Type B pancreatic cell (in vitro differentiated cells): ENCODE data around the gene BTD. TPM values are rescaled to one million over a fixed set of nuclear protein-coding genes. Genes with fewer than 3 reads are reported as not detected.

ENCODE experiments used
- DNase-seq: peaks from one replicate; pipeline ENCODE4 v3.0.0; 2021; ENCODE audit warnings: mixed read lengths; ENCODE audit not compliant: unreplicated experiment; ENCODE audit errors: extremely low spot score
- H3K27ac Mint-ChIP-seq: 2 replicates; pipeline ENCODE4 v1.8.0; 2021; ENCODE audit warnings: mild to moderate bottlenecking, mixed read lengths
- H3K27me3 Mint-ChIP-seq: 2 replicates; pipeline ENCODE4 v1.8.0; 2021; ENCODE audit warnings: mixed read lengths
- H3K36me3 Mint-ChIP-seq: 2 replicates; pipeline ENCODE4 v1.8.0; 2021; ENCODE audit warnings: mixed read lengths
- H3K4me1 Mint-ChIP-seq: one replicate; pipeline ENCODE4 v1.8.0; 2021; ENCODE audit warnings: mixed read lengths; ENCODE audit not compliant: unreplicated experiment
- H3K4me3 Mint-ChIP-seq: 2 replicates; pipeline ENCODE4 v1.8.0; 2021; ENCODE audit warnings: mild to moderate bottlenecking, mixed read lengths
- H3K9me3 Mint-ChIP-seq: 2 replicates; pipeline ENCODE4 v1.8.0; 2021; ENCODE audit warnings: mixed read lengths
- CTCF ChIP-seq: fragments of 200-600 bp; sonication (generic); conservative IDR thresholded peaks from 2 replicates; pipeline ENCODE4 v1.5.0; 2021; ENCODE audit warnings: antibody characterized with exemption, mild to moderate bottlenecking
- total RNA-seq: library from RNA; stranded (reverse); gene quantifications from 2 replicates; pipeline ENCODE4 v1.2.1, GENCODE V29; 2021; ENCODE audit warnings: low replicate concordance

BTD gene
- total RNA-seq, 1 donor from 2014 or later, result 12.2 TPM

DNA sequence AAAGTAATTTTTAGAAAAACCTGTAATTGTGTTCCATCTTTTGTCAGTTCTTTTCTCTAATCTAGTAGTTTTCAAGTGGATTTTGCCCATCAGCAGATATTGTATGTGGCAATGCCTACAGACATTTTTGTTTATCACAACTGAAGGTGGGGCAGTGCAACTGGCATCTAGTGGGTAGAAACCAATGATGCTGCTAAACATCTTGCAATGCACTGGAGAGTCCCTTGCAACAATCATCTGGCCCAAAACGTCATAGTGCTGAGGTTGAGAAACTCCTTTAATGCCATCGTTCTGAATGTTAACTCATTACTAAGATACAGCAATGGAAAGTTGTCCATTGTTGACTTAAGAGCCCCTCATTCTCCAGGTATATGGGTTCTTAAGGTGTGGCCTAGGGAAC is 80.1 kb downstream of the BTD start:
- TF ChIP-seq CTCF, result no peak
- no peaks in the 10 kb centered on the region for H3K9me3 Mint-ChIP-seq
- H3K36me3 Mint-ChIP-seq, result peaks cover 20% of the 10 kb centered on the region
- DNase-seq, result no peak
- no peaks in the 10 kb centered on the region for H3K27me3 Mint-ChIP-seq
- H3K4me3 Mint-ChIP-seq, result no peak overlapping the region
- H3K4me1 Mint-ChIP-seq, result no peaks in the 10 kb centered on the region
- no peak overlapping the region for H3K27ac Mint-ChIP-seq

DNA sequence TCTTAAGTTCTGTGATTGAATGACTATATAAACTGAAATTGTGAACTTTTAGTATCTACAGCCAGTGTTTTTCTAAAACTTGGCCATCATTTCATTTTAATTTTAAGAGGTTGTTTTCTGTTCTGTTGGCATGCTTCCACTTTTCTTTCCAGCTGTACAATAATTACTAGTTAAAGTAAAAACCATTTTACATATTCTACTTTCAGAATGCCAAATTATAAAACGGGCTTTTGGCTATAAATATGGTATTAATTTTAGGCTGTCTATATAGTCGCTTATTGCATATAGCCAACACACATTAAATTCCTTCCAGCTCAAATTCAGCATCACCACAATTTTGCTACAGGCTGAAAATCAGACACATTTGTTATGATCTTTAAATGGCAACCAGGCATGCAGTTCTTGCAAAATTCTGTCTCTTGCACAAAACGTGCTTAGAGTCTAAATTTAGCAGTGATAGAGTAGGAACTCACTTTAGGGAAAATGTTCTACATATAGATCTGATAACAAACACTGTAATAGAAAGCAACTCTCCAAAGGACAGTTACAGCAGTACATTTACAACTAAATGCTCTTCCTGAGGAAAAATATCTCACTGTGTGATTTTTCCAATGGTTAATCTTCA is 81.1 kb downstream of the BTD start:
- no peak overlapping the region for H3K27ac Mint-ChIP-seq
- peaks cover 3% of the 10 kb centered on the region for H3K4me1 Mint-ChIP-seq
- no peak overlapping the region for H3K4me3 Mint-ChIP-seq
- peaks cover 15% of the 10 kb centered on the region for H3K36me3 Mint-ChIP-seq
- DNase-seq, result no peak
- TF ChIP-seq CTCF, result no peak
- H3K9me3 Mint-ChIP-seq, result no peaks in the 10 kb centered on the region
- no peaks in the 10 kb centered on the region for H3K27me3 Mint-ChIP-seq

- no peak overlapping the region for H3K27ac Mint-ChIP-seq
- no peaks in the 10 kb centered on the region for H3K9me3 Mint-ChIP-seq
- no peaks in the 10 kb centered on the region for H3K27me3 Mint-ChIP-seq
- DNase-seq, result no peak
- H3K36me3 Mint-ChIP-seq, result peaks cover 16% of the 10 kb centered on the region
- no peak for TF ChIP-seq CTCF
- peaks cover 4% of the 10 kb centered on the region for H3K4me1 Mint-ChIP-seq
- H3K4me3 Mint-ChIP-seq, result no peak overlapping the region
These were observed 81.7 kb downstream of the BTD start for GRCh38 chr3:15683253-15683652.

DNA sequence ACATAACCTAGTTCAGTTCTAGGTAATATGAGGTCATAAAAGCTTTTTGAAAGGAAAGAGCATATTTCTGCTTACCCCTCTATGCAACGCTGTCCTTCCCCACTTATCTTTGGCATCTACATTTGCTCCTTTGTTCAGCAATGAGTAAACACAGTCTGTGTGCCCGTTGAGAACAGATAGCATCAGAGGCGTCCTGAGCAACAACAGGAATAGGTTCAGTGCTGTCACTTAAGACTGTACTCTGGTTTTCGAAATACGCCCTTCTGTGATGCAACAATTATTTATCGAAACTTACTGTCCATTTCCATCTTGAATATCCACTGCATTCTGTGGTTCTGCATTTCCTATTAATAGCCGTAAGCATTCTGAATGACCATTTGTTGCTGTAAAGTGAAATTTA is 84.4 kb downstream of the BTD start:
- H3K4me1 Mint-ChIP-seq, result peaks cover 4% of the 10 kb centered on the region
- no peak for TF ChIP-seq CTCF
- H3K27me3 Mint-ChIP-seq, result no peaks in the 10 kb centered on the region
- H3K4me3 Mint-ChIP-seq, result no peak overlapping the region
- no peak overlapping the region for H3K27ac Mint-ChIP-seq
- no peak for DNase-seq
- H3K36me3 Mint-ChIP-seq, result peaks cover 16% of the 10 kb centered on the region
- no peaks in the 10 kb centered on the region for H3K9me3 Mint-ChIP-seq

DNA sequence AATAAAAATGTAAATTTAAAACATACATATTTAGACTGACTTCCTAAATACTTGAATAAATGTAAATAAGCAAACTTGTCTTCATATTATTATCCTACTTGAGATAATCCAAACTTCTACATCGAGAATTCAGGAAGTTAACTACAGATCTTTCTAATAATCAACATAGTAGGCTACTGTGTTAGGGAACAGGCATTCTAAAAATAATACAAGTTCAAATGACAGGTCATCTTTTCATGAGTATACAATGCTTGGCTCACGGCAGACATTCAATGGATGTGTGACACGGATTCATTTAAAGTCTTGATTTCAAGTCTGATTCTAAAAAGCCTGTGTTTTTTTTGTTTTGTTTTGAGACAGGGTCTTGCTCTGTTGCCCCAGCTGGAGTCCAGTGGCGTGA is 88.7 kb downstream of the BTD start:
- H3K4me1 Mint-ChIP-seq, result peaks cover 10% of the 10 kb centered on the region
- peaks cover 10% of the 10 kb centered on the region for H3K36me3 Mint-ChIP-seq
- no peaks in the 10 kb centered on the region for H3K27me3 Mint-ChIP-seq
- no peaks in the 10 kb centered on the region for H3K9me3 Mint-ChIP-seq
- no peak for DNase-seq
- H3K4me3 Mint-ChIP-seq, result no peak overlapping the region
- no peak overlapping the region for H3K27ac Mint-ChIP-seq
- TF ChIP-seq CTCF, result no peak

GRCh38 chr3:15690748-15691147 is 89.2 kb downstream of the BTD start:
- H3K27ac Mint-ChIP-seq, result no peak overlapping the region
- H3K4me1 Mint-ChIP-seq, result peaks cover 10% of the 10 kb centered on the region
- H3K4me3 Mint-ChIP-seq, result no peak overlapping the region
- no peaks in the 10 kb centered on the region for H3K27me3 Mint-ChIP-seq
- no peak for TF ChIP-seq CTCF
- no peaks in the 10 kb centered on the region for H3K9me3 Mint-ChIP-seq
- H3K36me3 Mint-ChIP-seq, result peaks cover 6% of the 10 kb centered on the region
- no peak for DNase-seq
